PC-3 (cell line): Measurements from ENCODE around the gene PAX1.

Experiments
- CTCF ChIP-seq: fragments of 300-600 bp; sonication (generic); conservative IDR thresholded peaks from 2 replicates; pipeline ENCODE4 v1.5.1; 2017; ENCODE audit warnings: antibody characterized with exemption, low read depth, mild to moderate bottlenecking, low read length
- EZH2 ChIP-seq: fragments of 300-600 bp; sonication (generic); IDR thresholded peaks from one replicate; pipeline ENCODE4 v1.6.1; 2017; ENCODE audit warnings: antibody characterized with exemption, mild to moderate bottlenecking, low read length; ENCODE audit not compliant: unreplicated experiment

- TF ChIP-seq CTCF (no peak), EZH2 (no peak)
Observed at GRCh38 chr20:21712443-21713059, 7.1 kb downstream of the PAX1 start.
